HFFc6 (cell line): Measurements from ENCODE around the gene PCSK1N. TPM values are rescaled to one million over a fixed set of nuclear protein-coding genes. Genes with fewer than 3 reads are reported as not detected.

Experiments
- DNase-seq: peaks from one replicate; pipeline ENCODE4 v3.0.0-alpha.2; 2018
- H3K27ac Mint-ChIP-seq: 2 replicates; pipeline ENCODE4 v1.8.0; 2020; ENCODE audit warnings: mild to moderate bottlenecking, mixed read lengths
- H3K27me3 Mint-ChIP-seq: 2 replicates; pipeline ENCODE4 v1.8.0; 2021; ENCODE audit warnings: mild to moderate bottlenecking, moderate library complexity, mixed read lengths; ENCODE audit not compliant: insufficient read depth
- H3K36me3 Mint-ChIP-seq: 2 replicates; pipeline ENCODE4 v1.8.0; 2021; ENCODE audit warnings: low read depth, mixed read lengths
- H3K4me1 Mint-ChIP-seq: 2 replicates; pipeline ENCODE4 v1.8.0; 2020; ENCODE audit warnings: low read depth, mixed read lengths
- H3K4me3 Mint-ChIP-seq: 2 replicates; pipeline ENCODE4 v1.8.0; 2020; ENCODE audit warnings: mild to moderate bottlenecking, moderate library complexity, mixed read lengths
- H3K9me3 Mint-ChIP-seq: 2 replicates; pipeline ENCODE4 v1.8.0; 2020; ENCODE audit warnings: mild to moderate bottlenecking, mixed read lengths
- total RNA-seq, 6 experiments: library from RNA; stranded (reverse); fragmentation: NEBNext Ultra II Directional; extraction: Animal tissue kit (Norgen Biotek cat#: 25700); gene quantifications; 2 replicates in 1 of 6; 3 replicates in 5 of 6; pipeline ENCODE4 v1.2.3, GENCODE V29; 2021
- TF ChIP-seq, protein P1 (sequence below): fragments of 200-600 bp; sonication (generic); IDR thresholded peaks from 2 replicates; pipeline ENCODE4 v1.5.0; 2021; ENCODE audit warnings: antibody characterized with exemption, mild to moderate bottlenecking

PCSK1N gene
- total RNA-seq, 6 experiments from 2014 or later = not detected

DNA sequence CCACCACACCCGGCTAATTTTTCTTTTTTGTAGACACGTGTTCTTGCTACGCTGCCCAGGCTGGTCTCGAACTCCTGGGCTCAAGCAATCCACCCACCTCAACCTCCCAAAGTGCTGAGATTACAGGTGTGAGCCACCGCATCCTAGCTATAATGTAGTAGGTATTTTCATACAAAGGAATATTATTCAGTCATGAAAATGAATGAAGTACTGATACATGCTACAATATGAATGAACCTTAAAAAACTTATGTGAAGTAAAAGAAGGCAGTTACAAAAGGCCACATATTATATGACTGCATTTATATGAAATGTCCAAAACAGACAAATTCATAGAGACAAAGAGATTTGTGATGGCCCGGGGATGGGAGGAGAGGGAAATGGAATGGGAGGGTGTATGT lies 53.7 kb downstream of the PCSK1N start:
- Mint-ChIP-seq H3K4me3 (no peak overlapping the region), H3K36me3 (no peaks in the 10 kb centered on the region), H3K27me3 (peaks cover 9% of the 10 kb centered on the region; the same call in 1 of the 2 replicates), H3K27ac (no peak overlapping the region), H3K4me1 (no peaks in the 10 kb centered on the region), H3K9me3 (no peaks in the 10 kb centered on the region)
- TF ChIP-seq, protein P1, sequence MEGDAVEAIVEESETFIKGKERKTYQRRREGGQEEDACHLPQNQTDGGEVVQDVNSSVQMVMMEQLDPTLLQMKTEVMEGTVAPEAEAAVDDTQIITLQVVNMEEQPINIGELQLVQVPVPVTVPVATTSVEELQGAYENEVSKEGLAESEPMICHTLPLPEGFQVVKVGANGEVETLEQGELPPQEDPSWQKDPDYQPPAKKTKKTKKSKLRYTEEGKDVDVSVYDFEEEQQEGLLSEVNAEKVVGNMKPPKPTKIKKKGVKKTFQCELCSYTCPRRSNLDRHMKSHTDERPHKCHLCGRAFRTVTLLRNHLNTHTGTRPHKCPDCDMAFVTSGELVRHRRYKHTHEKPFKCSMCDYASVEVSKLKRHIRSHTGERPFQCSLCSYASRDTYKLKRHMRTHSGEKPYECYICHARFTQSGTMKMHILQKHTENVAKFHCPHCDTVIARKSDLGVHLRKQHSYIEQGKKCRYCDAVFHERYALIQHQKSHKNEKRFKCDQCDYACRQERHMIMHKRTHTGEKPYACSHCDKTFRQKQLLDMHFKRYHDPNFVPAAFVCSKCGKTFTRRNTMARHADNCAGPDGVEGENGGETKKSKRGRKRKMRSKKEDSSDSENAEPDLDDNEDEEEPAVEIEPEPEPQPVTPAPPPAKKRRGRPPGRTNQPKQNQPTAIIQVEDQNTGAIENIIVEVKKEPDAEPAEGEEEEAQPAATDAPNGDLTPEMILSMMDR = no peak
- no peak for DNase-seq

Other genes starting within 250 kb of the PCSK1N start
- gene WDR13, start 238.1 kb downstream of the PCSK1N start, total RNA-seq = 10 to 100 TPM; 64.3 to 87.2 (median 71.8) TPM
- under 1 TPM in 1 of 6 experiments, not detected in 5; 0.69 TPM for gene WAS, start 151.8 kb downstream of the PCSK1N start, total RNA-seq
- 10 to 100 TPM in 4 of 6 experiments, 1 to 10 TPM in 2; 6.9 to 12.0 (median 11.4) TPM for gene SUV39H1, start 138.9 kb downstream of the PCSK1N start, total RNA-seq
- not detected for gene GLOD5, start 73.9 kb downstream of the PCSK1N start, total RNA-seq
- not detected for gene GATA1, start 49.0 kb downstream of the PCSK1N start, total RNA-seq
- gene HDAC6, start 33.5 kb downstream of the PCSK1N start, total RNA-seq = 10 to 100 TPM; 22.4 to 30.8 (median 27.1) TPM
- not detected for gene ERAS, start 9.1 kb downstream of the PCSK1N start, total RNA-seq
- 10 to 100 TPM; 53.0 to 65.2 (median 61.6) TPM for gene TIMM17B, start 62.2 kb upstream of the PCSK1N start, total RNA-seq
- gene PQBP1, start 62.3 kb upstream of the PCSK1N start, total RNA-seq = 10 to 100 TPM; 66.3 to 82.1 (median 71.1) TPM
- gene SLC35A2, start 76.0 kb upstream of the PCSK1N start, total RNA-seq = 10 to 100 TPM; 45.0 to 53.7 (median 47.0) TPM
- 1 to 10 TPM; 5.8 to 7.5 (median 6.5) TPM for gene PIM2, start 83.4 kb upstream of the PCSK1N start, total RNA-seq
- 10 to 100 TPM; 47.6 to 55.0 (median 52.7) TPM for gene OTUD5, start 122.0 kb upstream of the PCSK1N start, total RNA-seq
- gene KCND1, start 136.2 kb upstream of the PCSK1N start, total RNA-seq = 1 to 10 TPM; 3.0 to 6.2 (median 5.4) TPM
- gene GRIPAP1, start 166.7 kb upstream of the PCSK1N start, total RNA-seq = 10 to 100 TPM; 23.2 to 32.1 (median 27.5) TPM
- gene TFE3, start 207.7 kb upstream of the PCSK1N start, total RNA-seq = 10 to 100 TPM; 76.6 to 89.1 (median 83.9) TPM
- under 1 TPM in 4 of 6 experiments, not detected in 2; 0.05 to 0.62 (median 0.24) TPM for gene CCDC120, start 223.4 kb upstream of the PCSK1N start, total RNA-seq
- gene PRAF2, start 238.4 kb upstream of the PCSK1N start, total RNA-seq = 100 to 1,000 TPM in 1 of 6 experiments, 10 to 100 TPM in 5; 68.0 to 100 (median 76.7) TPM
- 10 to 100 TPM; 37.4 to 46.6 (median 41.0) TPM for gene WDR45, start 244.3 kb upstream of the PCSK1N start, total RNA-seq